GM21717 (cell line): ENCODE results near the gene MAG.

ENCODE experiments used
- ATAC-seq: cut with Tn5 transposase; IDR thresholded peaks from one replicate; pipeline ENCODE4 v1.9.1; 2021; ENCODE audit warnings: mild to moderate bottlenecking, moderate library complexity; ENCODE audit not compliant: unreplicated experiment

Gene MAG

GRCh38 chr19:35297515-35297848, 5.5 kb downstream of the MAG start:
- ATAC-seq: no peak

GRCh38 chr19:35297922-35298321, 6.0 kb downstream of the MAG start:
- no peak for ATAC-seq

GRCh38 chr19:35298561-35298972, 6.6 kb downstream of the MAG start:
- ATAC-seq: no peak

- no peak for ATAC-seq
Measured at GRCh38 chr19:35299523-35300338, 7.8 kb downstream of the MAG start.

- no peak for ATAC-seq
Measured at GRCh38 chr19:35300339-35300649, 8.3 kb downstream of the MAG start.

- ATAC-seq: no peak
Measured at GRCh38 chr19:35301961-35302360, 10.0 kb downstream of the MAG start.

GRCh38 chr19:35302446-35302845, 10.5 kb downstream of the MAG start:
- no peak for ATAC-seq

GRCh38 chr19:35303357-35303915, 11.5 kb downstream of the MAG start:
- ATAC-seq: no peak

- no peak for ATAC-seq
Measured at GRCh38 chr19:35304036-35304435, 12.1 kb downstream of the MAG start.

GRCh38 chr19:35305181-35305580, 13.2 kb downstream of the MAG start:
- ATAC-seq: no peak

GRCh38 chr19:35306473-35307246, 14.7 kb downstream of the MAG start:
- ATAC-seq: no peak

- no peak for ATAC-seq
Measured at GRCh38 chr19:35307931-35308330, 16.0 kb downstream of the MAG start.

GRCh38 chr19:35308910-35309309, 16.9 kb downstream of the MAG start:
- no peak for ATAC-seq

GRCh38 chr19:35309481-35310279, 17.7 kb downstream of the MAG start:
- ATAC-seq: no peak

GRCh38 chr19:35310331-35310730, 18.4 kb downstream of the MAG start:
- no peak for ATAC-seq

GRCh38 chr19:35310811-35311465, 19.0 kb downstream of the MAG start:
- no peak for ATAC-seq

GRCh38 chr19:35311901-35312665, 20.1 kb downstream of the MAG start:
- ATAC-seq: no peak

- ATAC-seq: no peak
Measured at GRCh38 chr19:35313587-35313986, 21.6 kb downstream of the MAG start.

GRCh38 chr19:35314031-35314430, 22.1 kb downstream of the MAG start:
- ATAC-seq: no peak

GRCh38 chr19:35314858-35315470, 23.0 kb downstream of the MAG start:
- no peak for ATAC-seq
